BLaER1 treated with 17β-estradiol and CSF1 and Interleukin-3, amounts not matched to agents 10 nM and 100 nM (cell line): ENCODE data around the gene ZNF236.
"Not testable (repeated sequence)": the region's sequence is repeated elsewhere in the genome, so short reads cannot be mapped to it uniquely, and the experiment has no call there.

ENCODE experiments used
- H3K27ac ChIP-seq, 11 experiments: shearing (Covaris generic); formaldehyde crosslinking; 2 replicates each; pipeline ENCODE4 v1.8.1; 2022
- H3K27me3 ChIP-seq, 11 experiments: shearing (Covaris generic); formaldehyde crosslinking; 2 replicates each; pipeline ENCODE4 v1.8.1; 2022
- H3K36me3 ChIP-seq, 11 experiments: shearing (Covaris generic); formaldehyde crosslinking; 2 replicates each; pipeline ENCODE4 v1.8.1; 2022
- H3K4me1 ChIP-seq, 10 experiments: shearing (Covaris generic); formaldehyde crosslinking; 2 replicates each; pipeline ENCODE4 v1.8.1; 2022
- H3K4me2 ChIP-seq, 11 experiments: shearing (Covaris generic); formaldehyde crosslinking; 2 replicates each; pipeline ENCODE4 v1.8.1; 2022
- H3K4me3 ChIP-seq, 10 experiments: shearing (Covaris generic); formaldehyde crosslinking; 2 replicates each; pipeline ENCODE4 v1.8.1; 2022
- H3K9ac ChIP-seq, 11 experiments: shearing (Covaris generic); formaldehyde crosslinking; 2 replicates each; pipeline ENCODE4 v1.8.1; 2022
- H3K9me3 ChIP-seq, 11 experiments: shearing (Covaris generic); formaldehyde crosslinking; replicated peaks in 1 of 11; 2 replicates each; pipeline ENCODE4 v1.8.1; 2022
- H4K20me1 ChIP-seq, 11 experiments: shearing (Covaris generic); formaldehyde crosslinking; 2 replicates each; pipeline ENCODE4 v1.8.1; 2022
- Cebpa-rat ChIP-seq, 11 experiments: shearing (Covaris generic); IDR thresholded peaks; 2 replicates each; pipeline ENCODE4 v1.8.1; 2022

ZNF236 gene

DNA sequence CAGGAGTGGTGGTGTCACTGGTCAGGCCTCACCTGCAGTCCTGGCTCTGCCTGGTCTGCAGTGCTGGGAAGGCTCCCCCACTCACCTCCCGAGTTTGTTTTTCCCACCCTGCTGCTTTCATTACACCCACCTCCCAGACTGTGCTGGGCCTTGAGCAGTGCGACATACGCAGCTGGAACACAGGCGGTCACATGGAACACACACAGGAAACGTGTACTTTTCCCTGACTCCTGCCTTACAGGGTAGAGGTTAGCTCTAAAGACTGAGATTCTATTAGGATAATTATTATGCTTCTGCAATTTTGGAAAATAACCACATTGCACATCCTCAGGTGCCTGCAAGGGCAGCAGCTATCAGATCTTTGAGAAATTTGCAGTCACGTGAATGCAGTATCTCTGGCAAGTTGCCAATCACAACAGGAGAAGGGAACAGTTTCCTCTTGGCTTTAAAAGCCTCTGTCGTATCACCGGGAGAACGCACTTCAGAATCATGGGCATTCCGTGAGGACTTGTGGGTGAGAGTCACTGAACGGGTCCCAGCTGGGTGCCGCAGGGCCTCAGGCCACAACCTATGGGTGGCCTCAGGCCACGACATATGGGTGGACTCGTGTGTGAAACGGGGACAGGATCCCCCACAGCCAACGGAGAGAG, 136.5 kb downstream of the ZNF236 start:
- peaks cover 0 to 4% (median 0%) of the 10 kb centered on the region in 11 experiments; a peak in 2 of 22 replicates for H4K20me1 ChIP-seq
- peaks cover 0 to 13% (median 4%) of the 10 kb centered on the region in 10 experiments; a peak in 10 of 20 replicates for H3K4me1 ChIP-seq
- H3K27ac ChIP-seq: no peak overlapping the region
- TF ChIP-seq Cebpa-rat (IDR thresholded peaks at IDR 0.05): no peak
- peaks cover 69 to 87% (median 79%) of the 10 kb centered on the region in 11 experiments for H3K36me3 ChIP-seq
- no peak overlapping the region for H3K9ac ChIP-seq
- H3K9me3 ChIP-seq: peaks cover 0 to 10% (median 7%) of the 10 kb centered on the region in 11 experiments; a peak in 6 of 22 replicates
- no peak overlapping the region for H3K4me3 ChIP-seq
- H3K27me3 ChIP-seq: no peaks in the 10 kb centered on the region
- H3K4me2 ChIP-seq: no peak overlapping the region

DNA sequence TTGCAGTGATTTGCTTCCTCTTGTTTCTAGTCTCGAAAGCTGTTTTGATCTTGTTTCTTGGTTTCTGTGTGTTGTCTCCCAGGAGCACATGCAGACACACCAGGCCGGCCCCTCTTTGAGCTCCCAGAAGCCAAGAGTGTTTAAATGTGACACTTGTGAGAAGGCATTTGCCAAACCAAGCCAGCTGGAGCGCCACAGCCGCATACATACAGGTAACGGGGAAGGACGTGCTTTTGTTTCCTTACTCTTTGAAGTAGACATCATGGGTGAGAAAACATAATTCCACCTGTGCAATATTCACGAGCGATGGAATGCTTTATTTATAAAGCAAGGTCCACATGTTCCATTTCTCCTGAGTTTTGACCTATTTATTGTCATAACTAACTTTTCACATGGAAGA, 137.2 kb downstream of the ZNF236 start:
- peaks cover 0 to 4% (median 0%) of the 10 kb centered on the region in 11 experiments; a peak in 2 of 22 replicates for H4K20me1 ChIP-seq
- peaks cover 0 to 19% (median 9%) of the 10 kb centered on the region in 10 experiments; a peak in 11 of 20 replicates for H3K4me1 ChIP-seq
- H3K36me3 ChIP-seq: peaks cover 65 to 84% (median 76%) of the 10 kb centered on the region in 11 experiments
- no peak overlapping the region for H3K4me2 ChIP-seq
- H3K27ac ChIP-seq: no peak overlapping the region
- no peaks in the 10 kb centered on the region for H3K27me3 ChIP-seq
- peaks cover 0 to 10% (median 7%) of the 10 kb centered on the region in 11 experiments; a peak in 6 of 22 replicates for H3K9me3 ChIP-seq
- no peak overlapping the region for H3K4me3 ChIP-seq
- TF ChIP-seq Cebpa-rat (IDR thresholded peaks at IDR 0.05): no peak
- H3K9ac ChIP-seq: no peak overlapping the region

DNA sequence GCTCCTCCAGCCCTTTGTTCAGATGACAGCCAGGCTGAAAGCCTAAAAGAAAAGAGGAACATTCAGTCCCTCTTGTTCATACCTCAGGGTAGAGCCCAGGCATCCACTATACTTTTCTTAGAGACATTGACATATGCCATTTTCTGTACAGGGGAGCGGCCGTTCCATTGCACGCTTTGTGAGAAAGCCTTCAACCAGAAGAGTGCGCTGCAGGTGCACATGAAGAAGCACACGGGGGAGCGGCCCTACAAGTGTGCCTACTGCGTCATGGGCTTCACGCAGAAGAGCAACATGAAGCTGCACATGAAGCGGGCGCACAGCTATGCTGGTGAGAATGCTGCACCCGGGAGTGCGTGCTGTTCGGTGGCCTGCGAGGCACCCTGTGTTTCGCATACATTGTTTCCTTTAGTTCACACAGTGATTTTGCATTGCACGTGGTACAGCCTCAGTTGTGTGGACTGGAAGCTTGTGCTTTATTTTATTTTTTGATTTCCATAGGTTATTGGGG, 138.2 kb downstream of the ZNF236 start:
- Histone ChIP-seq H3K36me3 (peaks cover 69 to 91% (median 79%) of the 10 kb centered on the region in 11 experiments), H3K4me2 (no peak overlapping the region), H4K20me1 (peaks cover 0 to 4% (median 0%) of the 10 kb centered on the region in 11 experiments; a peak in 2 of 22 replicates), H3K27ac (no peak overlapping the region), H3K4me3 (no peak overlapping the region), H3K27me3 (no peaks in the 10 kb centered on the region), H3K9ac (no peak overlapping the region), H3K9me3 (peaks cover 0 to 14% (median 10%) of the 10 kb centered on the region in 11 experiments; a peak in 11 of 22 replicates), H3K4me1 (peaks cover 4 to 22% (median 15%) of the 10 kb centered on the region in 10 experiments)
- no peak for TF ChIP-seq Cebpa-rat (IDR thresholded peaks at IDR 0.05)

DNA sequence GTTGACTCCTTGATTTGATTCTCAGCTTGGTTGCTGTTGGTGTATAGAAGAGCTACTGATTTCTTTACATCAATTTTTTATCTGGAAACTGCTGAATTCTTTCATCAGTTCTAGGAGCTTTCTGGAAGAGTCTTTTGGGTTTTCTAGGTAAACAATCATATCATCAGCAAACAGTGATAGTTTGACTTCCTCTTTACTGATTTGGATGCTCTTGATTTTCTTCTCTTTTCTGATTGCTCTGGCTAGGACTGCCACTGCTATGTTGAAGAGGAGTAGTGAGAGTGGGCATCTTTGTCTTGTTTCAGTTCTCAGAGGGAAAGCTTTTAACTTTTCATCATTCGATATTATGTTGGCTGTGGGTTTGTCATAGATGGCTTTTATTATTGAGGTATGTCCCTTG, 140.5 kb downstream of the ZNF236 start:
- peaks cover 9 to 28% (median 21%) of the 10 kb centered on the region in 10 experiments for H3K4me1 ChIP-seq
- peaks cover 5 to 26% (median 23%) of the 10 kb centered on the region in 11 experiments; a peak in 19 of 22 replicates for H3K9me3 ChIP-seq
- H3K36me3 ChIP-seq: peaks cover 57 to 86% (median 69%) of the 10 kb centered on the region in 11 experiments
- peak overlapping the region in 2 of 11 experiments; percentile 5 to 15; a peak in 1 of 22 replicates for H3K4me2 ChIP-seq
- no peak overlapping the region for H3K27ac ChIP-seq
- H4K20me1 ChIP-seq: peaks cover 0 to 10% (median 0%) of the 10 kb centered on the region in 11 experiments; a peak in 2 of 22 replicates
- no peak overlapping the region for H3K9ac ChIP-seq
- H3K27me3 ChIP-seq: no peaks in the 10 kb centered on the region
- TF ChIP-seq Cebpa-rat (IDR thresholded peaks at IDR 0.05): no peak
- H3K4me3 ChIP-seq: no peak overlapping the region

DNA sequence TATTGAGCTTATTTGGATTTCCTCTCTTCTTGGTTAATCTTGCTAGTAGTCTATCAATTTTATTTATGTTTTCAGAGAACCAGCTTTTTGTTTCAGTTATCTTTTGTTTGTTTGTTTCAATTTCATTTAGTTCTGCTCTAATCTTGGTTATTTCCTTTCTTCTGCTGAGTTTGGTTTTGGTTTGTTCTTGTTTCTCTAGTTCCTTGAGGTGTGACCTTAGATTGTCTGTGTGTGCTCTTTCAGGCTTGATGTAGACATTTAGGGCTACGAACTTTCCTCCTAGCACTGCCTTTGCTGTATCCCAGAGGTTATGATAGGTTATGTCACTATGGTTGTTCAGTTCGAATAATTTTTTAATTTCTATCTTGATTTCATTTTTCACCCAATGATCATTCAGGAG, 141.6 kb downstream of the ZNF236 start:
- no peak for TF ChIP-seq Cebpa-rat (IDR thresholded peaks at IDR 0.05)
- Histone ChIP-seq H3K27ac (no peak overlapping the region), H3K4me3 (no peak overlapping the region), H4K20me1 (peaks cover 0 to 12% (median 0%) of the 10 kb centered on the region in 11 experiments; a peak in 1 of 22 replicates), H3K9me3 (peaks cover 5 to 26% (median 23%) of the 10 kb centered on the region in 11 experiments; a peak in 19 of 22 replicates), H3K36me3 (peaks cover 57 to 86% (median 68%) of the 10 kb centered on the region in 11 experiments), H3K9ac (no peak overlapping the region), H3K27me3 (no peaks in the 10 kb centered on the region), H3K4me1 (peaks cover 9 to 28% (median 23%) of the 10 kb centered on the region in 10 experiments), H3K4me2 (peak overlapping the region in 7 of 11 experiments; percentile 2 to 49 (median 13); a peak in 9 of 22 replicates)

DNA sequence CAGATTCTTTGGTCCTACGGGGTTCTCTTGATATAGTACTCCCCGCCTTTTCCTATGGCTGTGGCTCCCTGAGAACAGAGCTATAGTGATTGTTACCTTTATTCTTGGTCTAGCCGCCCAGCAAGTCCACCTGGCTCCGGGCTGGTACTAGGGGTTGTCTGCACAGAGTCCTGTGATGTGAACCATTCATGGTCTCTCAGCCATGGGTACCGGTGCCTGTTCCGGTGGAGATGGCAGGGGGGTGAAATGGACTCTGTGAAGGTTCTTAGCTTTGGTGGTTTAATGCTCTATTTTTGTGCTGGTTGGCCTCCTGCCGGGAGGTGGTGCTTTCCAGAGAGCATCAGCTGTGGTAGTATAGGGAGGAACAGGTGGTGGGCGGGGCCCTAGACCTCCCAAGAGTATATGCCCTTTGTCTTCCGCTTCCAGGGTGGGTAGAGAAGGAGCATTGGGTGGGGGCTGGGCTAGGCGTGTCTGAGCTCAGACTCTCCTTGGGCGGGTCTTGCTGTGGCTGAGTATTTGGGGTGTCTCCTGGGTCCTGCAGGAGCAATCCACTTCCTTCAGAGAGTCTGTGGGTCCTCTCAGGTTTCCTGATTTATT, 143.3 kb downstream of the ZNF236 start:
- H3K9ac ChIP-seq, H4K20me1 ChIP-seq, H3K27me3 ChIP-seq: not testable (repeated sequence)
- H3K36me3 ChIP-seq: peaks cover 45 to 74% (median 56%) of the 10 kb centered on the region in 11 experiments
- H3K27ac ChIP-seq: peak overlapping the region in 2 of 11 experiments; percentile 14 to 34; a peak in 1 of 22 replicates
- peak overlapping the region in 10 of 11 experiments; percentile 7 to 76 (median 58); a peak in 17 of 22 replicates for H3K4me2 ChIP-seq
- peak overlapping the region in 1 of 10 experiments; percentile 19; a peak in 2 of 20 replicates for H3K4me3 ChIP-seq
- peaks cover 5 to 26% (median 23%) of the 10 kb centered on the region in 11 experiments; a peak in 19 of 22 replicates for H3K9me3 ChIP-seq
- peaks cover 9 to 31% (median 23%) of the 10 kb centered on the region in 10 experiments for H3K4me1 ChIP-seq

DNA sequence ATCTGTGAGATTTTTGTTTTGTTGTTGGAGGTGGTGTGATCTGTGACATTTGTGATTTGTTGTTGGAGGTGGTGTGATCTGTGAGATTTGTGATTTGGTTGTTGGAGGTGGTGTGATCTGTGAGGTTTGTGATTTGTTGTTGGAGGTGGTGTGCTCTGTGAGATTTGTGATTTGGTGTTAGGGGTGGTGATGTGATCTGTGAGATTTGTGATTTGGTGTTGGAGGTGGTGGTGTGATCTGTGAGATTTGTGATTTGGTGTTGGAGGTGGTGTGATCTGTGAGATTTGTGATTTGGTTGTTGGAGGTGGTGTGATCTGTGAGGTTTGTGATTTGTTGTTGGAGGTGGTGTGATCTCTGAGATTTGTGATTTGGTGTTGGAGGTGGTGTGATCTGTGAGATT, 144.9 kb downstream of the ZNF236 start:
- not testable (repeated sequence) for H3K4me3 ChIP-seq, H3K9ac ChIP-seq

DNA sequence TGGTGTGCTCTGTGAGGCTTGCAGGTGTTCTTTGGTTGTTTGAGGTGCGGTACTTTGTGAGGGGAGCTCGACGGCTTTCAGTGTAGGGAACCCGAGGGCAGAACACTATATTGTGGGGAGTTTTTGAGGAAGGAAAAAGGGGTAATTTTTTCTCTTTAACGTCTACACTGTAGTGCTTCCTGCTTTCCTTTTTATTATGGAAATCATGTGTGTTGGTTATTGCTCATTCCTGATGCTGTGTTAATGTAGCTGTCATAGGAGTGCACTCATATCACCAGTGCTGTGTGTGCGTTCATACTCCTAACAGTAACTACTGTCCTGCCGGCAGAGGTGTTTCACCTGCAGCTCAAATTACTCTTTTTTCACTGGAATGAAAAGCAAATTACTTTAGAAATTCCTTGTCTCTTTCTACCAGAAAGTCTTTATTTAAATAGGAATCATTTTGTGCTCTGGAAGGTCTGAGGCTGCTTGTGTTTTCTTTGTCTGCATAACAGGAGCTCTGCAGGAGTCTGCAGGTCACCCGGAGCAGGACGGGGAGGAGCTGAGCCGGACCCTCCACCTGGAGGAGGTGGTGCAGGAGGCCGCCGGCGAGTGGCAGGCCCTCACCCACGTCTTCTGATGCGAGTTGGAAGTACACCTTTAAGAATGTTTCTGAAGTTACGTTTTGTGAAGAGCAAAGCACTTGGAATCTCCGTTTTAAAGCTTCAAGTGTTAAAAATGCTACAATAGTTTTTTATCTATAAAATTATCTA, 145.5 kb downstream of the ZNF236 start:
- H3K36me3 ChIP-seq: peaks cover 28 to 60% (median 39%) of the 10 kb centered on the region in 11 experiments
- peaks cover 0 to 9% (median 0%) of the 10 kb centered on the region in 11 experiments; a peak in 1 of 22 replicates for H4K20me1 ChIP-seq
- H3K4me1 ChIP-seq: peaks cover 15 to 41% (median 30%) of the 10 kb centered on the region in 10 experiments
- H3K9ac ChIP-seq: no peak overlapping the region
- TF ChIP-seq Cebpa-rat (IDR thresholded peaks at IDR 0.05): no peak
- peaks cover 5 to 17% (median 15%) of the 10 kb centered on the region in 11 experiments; a peak in 17 of 22 replicates for H3K9me3 ChIP-seq
- H3K27me3 ChIP-seq: no peaks in the 10 kb centered on the region
- H3K27ac ChIP-seq: no peak overlapping the region
- H3K4me3 ChIP-seq: no peak overlapping the region
- peak overlapping the region in 2 of 11 experiments; percentile 18 to 33; a peak in 1 of 22 replicates for H3K4me2 ChIP-seq

More for the DNA sequence above, 144.9 kb downstream of the ZNF236 start:
- not testable (repeated sequence) for H4K20me1 ChIP-seq, H3K27ac ChIP-seq, H3K27me3 ChIP-seq
- peaks cover 34 to 62% (median 45%) of the 10 kb centered on the region in 11 experiments for H3K36me3 ChIP-seq
- H3K4me1 ChIP-seq: peaks cover 15 to 42% (median 30%) of the 10 kb centered on the region in 10 experiments
- peaks cover 5 to 20% (median 17%) of the 10 kb centered on the region in 11 experiments; a peak in 18 of 22 replicates for H3K9me3 ChIP-seq
- H3K4me2 ChIP-seq: peak overlapping the region in 2 of 11 experiments; percentile 18 to 33; a peak in 1 of 22 replicates
